ENCODE results near the gene NLRX1.
A peak's percentile ranks its signal among the peaks of the same experiment; 100 is the strongest.

The NLRX1 gene

DNA sequence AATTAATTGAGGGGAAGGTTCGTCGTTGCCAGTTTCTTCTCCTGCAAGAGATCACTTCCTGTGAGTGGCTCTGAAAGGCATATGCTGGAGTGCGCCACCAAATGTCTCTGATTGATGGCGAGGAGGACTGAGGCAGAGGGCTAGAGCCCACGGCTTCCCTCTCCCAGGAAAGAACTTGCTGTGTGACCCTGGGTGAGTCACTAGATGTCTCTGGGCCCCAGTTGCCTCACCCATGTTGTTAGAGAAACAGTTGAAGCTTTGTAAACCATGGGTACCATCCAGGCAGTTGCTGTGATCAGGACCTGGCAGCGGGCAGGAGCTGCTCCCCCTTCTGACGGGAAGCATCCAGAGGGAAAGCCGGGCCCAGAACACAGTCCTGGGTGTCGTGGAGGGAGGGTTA, 16.5 kb upstream of the NLRX1 start:
- ChIA-PET CTCF (interaction anchor here (0.7 to 14.6 kb wide), 9 partner anchors 9 to 171 kb away, joined by 3 to 139 read pairs (median 4); partner anchors contain the start of genes CBL and NLRX1), POLR2A (no interaction called here)
- TF ChIP-seq, protein P1, sequence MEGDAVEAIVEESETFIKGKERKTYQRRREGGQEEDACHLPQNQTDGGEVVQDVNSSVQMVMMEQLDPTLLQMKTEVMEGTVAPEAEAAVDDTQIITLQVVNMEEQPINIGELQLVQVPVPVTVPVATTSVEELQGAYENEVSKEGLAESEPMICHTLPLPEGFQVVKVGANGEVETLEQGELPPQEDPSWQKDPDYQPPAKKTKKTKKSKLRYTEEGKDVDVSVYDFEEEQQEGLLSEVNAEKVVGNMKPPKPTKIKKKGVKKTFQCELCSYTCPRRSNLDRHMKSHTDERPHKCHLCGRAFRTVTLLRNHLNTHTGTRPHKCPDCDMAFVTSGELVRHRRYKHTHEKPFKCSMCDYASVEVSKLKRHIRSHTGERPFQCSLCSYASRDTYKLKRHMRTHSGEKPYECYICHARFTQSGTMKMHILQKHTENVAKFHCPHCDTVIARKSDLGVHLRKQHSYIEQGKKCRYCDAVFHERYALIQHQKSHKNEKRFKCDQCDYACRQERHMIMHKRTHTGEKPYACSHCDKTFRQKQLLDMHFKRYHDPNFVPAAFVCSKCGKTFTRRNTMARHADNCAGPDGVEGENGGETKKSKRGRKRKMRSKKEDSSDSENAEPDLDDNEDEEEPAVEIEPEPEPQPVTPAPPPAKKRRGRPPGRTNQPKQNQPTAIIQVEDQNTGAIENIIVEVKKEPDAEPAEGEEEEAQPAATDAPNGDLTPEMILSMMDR (IDR thresholded peaks at IDR 0.05; ENCODE audit: insufficient read depth, low read length, missing control alignments) = no peak
- no peak overlapping the region for H3K4me3 ChIP-seq (ENCODE audit: low read depth, low read length)
- DNase-seq (ENCODE audit: low read depth, low spot score) = no peak

GRCh38 chr11:119152604-119153003, 15.9 kb upstream of the NLRX1 start:
- no peak overlapping the region for H3K4me3 ChIP-seq (ENCODE audit: low read depth, low read length)
- CTCF ChIA-PET = interaction anchor here (0.8 to 14.6 kb wide), 9 partner anchors 8 to 186 kb away, joined by 3 to 139 read pairs (median 4); partner anchors contain the start of genes CBL and NLRX1
- TF ChIP-seq, protein P1 (IDR thresholded peaks at IDR 0.05; ENCODE audit: insufficient read depth, low read length, missing control alignments) = no peak
- POLR2A ChIA-PET = no interaction called here
- no peak for DNase-seq (ENCODE audit: low read depth, low spot score)

GRCh38 chr11:119153049-119153818, 15.3 kb upstream of the NLRX1 start:
- no peak for DNase-seq (ENCODE audit: low read depth, low spot score)
- CTCF ChIA-PET = interaction anchor here (0.8 to 14.6 kb wide), 8 partner anchors 9 to 185 kb away, joined by 3 to 139 read pairs (median 6); partner anchors contain the start of genes CBL and NLRX1
- TF ChIP-seq, protein P1 (IDR thresholded peaks at IDR 0.05; ENCODE audit: insufficient read depth, low read length, missing control alignments) = no peak
- no peak overlapping the region for H3K4me3 ChIP-seq (ENCODE audit: low read depth, low read length)
- POLR2A ChIA-PET = no interaction called here

DNA sequence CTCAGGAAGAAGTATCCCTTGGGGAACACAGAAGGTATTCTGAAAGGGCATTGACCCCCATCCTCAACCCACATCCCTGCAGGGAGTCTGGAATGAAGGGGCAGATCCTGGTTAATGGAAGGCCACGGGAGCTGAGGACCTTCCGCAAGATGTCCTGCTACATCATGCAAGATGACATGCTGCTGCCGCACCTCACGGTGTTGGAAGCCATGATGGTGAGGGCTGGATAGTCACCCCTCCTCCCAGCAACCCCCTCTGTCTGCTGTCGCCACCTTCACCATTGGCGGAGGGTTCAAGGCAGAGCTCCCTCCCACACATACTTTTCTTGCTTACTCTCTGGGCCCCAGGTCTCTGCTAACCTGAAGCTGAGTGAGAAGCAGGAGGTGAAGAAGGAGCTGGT, 14.3 kb upstream of the NLRX1 start:
- ChIA-PET CTCF (interaction anchor here (0.6 to 14.6 kb wide), 5 partner anchors 10 to 46 kb away, joined by 3 to 139 read pairs (median 3); partner anchors contain the start of gene NLRX1), POLR2A (no interaction called here)
- TF ChIP-seq, protein P1 (IDR thresholded peaks at IDR 0.05; ENCODE audit: insufficient read depth, low read length, missing control alignments) = no peak
- no peak overlapping the region for H3K4me3 ChIP-seq (ENCODE audit: low read depth, low read length)
- no peak for DNase-seq (ENCODE audit: low read depth, low spot score)

DNA sequence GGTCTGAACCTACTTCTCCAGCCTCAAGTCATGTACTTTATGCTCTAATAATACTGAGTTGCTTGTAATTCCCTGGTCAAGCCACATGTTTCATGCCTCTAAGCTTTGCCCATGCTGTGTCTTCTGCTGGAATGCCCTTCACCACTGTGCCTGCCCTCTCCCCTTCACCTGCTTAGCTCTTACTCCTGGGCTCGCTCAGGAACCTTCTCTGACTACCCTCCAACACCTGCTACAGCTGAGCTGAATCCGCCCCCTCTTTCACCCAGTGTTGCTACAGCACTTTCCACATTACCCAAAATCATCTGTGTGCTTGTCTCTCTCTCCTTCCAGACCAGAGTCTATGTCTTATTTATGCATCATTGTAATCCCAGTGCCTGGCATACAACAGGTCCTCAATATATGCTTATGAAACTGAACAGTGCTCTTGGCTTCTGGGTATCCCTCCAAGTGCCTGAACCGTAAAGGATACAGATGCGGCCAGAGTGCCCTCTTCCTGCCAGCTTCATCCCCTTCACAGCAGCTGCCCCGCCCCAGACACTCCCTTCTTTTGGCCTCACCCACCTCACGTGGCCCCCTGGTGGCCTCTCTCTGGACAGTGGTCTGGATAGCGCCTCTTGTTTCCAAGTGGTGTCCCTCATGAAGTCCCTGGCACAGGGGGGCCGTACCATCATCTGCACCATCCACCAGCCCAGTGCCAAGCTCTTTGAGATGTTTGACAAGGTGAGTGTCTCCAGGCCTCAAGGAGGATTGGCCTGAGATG, 12.6 kb upstream of the NLRX1 start:
- no peak for DNase-seq (ENCODE audit: low read depth, low spot score)
- CTCF ChIA-PET = interaction anchor here (0.9 to 14.6 kb wide), 5 partner anchors 11 to 49 kb away, joined by 4 to 139 read pairs (median 23); partner anchors contain the start of gene NLRX1
- POLR2A ChIA-PET = no interaction called here
- TF ChIP-seq, protein P1 (IDR thresholded peaks at IDR 0.05; ENCODE audit: insufficient read depth, low read length, missing control alignments) = peak; percentile 4
- no peak overlapping the region for H3K4me3 ChIP-seq (ENCODE audit: low read depth, low read length)

GRCh38 chr11:119156496-119156895, 12.0 kb upstream of the NLRX1 start:
- TF ChIP-seq, protein P1 (IDR thresholded peaks at IDR 0.05; ENCODE audit: insufficient read depth, low read length, missing control alignments) = no peak
- ChIA-PET POLR2A (no interaction called here), CTCF (interaction anchor here (1.2 to 14.6 kb wide), 3 partner anchors 12 to 49 kb away, joined by 5 to 139 read pairs (median 23); partner anchors contain the start of gene NLRX1)
- H3K4me3 ChIP-seq (ENCODE audit: low read depth, low read length) = no peak overlapping the region
- no peak for DNase-seq (ENCODE audit: low read depth, low spot score)
